Endothelial cell of umbilical vein (primary cell): ENCODE measurements around the gene FUBP3. TPM values are rescaled to one million over a fixed set of nuclear protein-coding genes. Genes with fewer than 3 reads are reported as not detected.

Source experiments
- BruUV-seq: library from RNA; stranded (reverse); fragments of 400-500 nt; replicated peaks from 2 replicates; lab custom pipeline; 2021; lab: Mats Ljungman, UMichigan
- CTCF ChIA-PET: fragments of 300-600, 350-600 bp; sonication (Branson Sonifier 250); formaldehyde crosslinking; loops from one replicate; lab custom pipeline; 2021; ENCODE audit warnings: antibody characterized with exemption, inconsistent platforms; lab: Charles Lee
- POLR2A ChIA-PET: fragments of 300-600, 350-600 bp; sonication (Branson Sonifier 250); formaldehyde crosslinking; loops from one replicate; lab custom pipeline; 2021; ENCODE audit warnings: antibody characterized with exemption, inconsistent platforms; lab: Charles Lee
- DNase-seq: peaks from one replicate; pipeline ENCODE4 v3.0.0-alpha.2; 2011; ENCODE audit warnings: low read depth, low spot score
- FAIRE-seq: peaks from 2 replicates; lab custom pipeline; 2011; peaks lifted over from hg19 to GRCh38; lab: Jason Lieb, UNC
- H2AFZ ChIP-seq: 2 replicates; pipeline ENCODE4 v1.6.0; 2012; ENCODE audit warnings: low read depth, low read length, control low read depth, inconsistent platforms
- H3K27ac ChIP-seq: 2 replicates; pipeline ENCODE4 v1.5.1; 2011; ENCODE audit warnings: low read depth, mild to moderate bottlenecking, control low read depth, low read length, moderate library complexity; ENCODE audit not compliant: insufficient read depth
- H3K27me3 ChIP-seq, 2 experiments: 2 replicates each; pipeline versions ENCODE4 v1.6.0 to v1.6.1; 2011; ENCODE audit warnings: low read length in 2 of 2, mixed read lengths in 1 of 2; ENCODE audit not compliant: control insufficient read depth in 2 of 2, insufficient read depth in 2 of 2
- H3K36me3 ChIP-seq, 2 experiments: 2 replicates in 1 of 2; 3 replicates in 1 of 2; pipeline ENCODE4 v1.5.1; 2011; ENCODE audit warnings: low read length in 2 of 2, mild to moderate bottlenecking in 1 of 2, moderate library complexity in 1 of 2; ENCODE audit not compliant: control insufficient read depth in 2 of 2, insufficient read depth in 2 of 2; ENCODE audit errors: extremely low read depth in 1 of 2
- H3K4me1 ChIP-seq: 3 replicates; pipeline ENCODE4 v1.5.1; 2011; ENCODE audit warnings: mild to moderate bottlenecking, low read length; ENCODE audit not compliant: control insufficient read depth, insufficient read depth; ENCODE audit errors: extremely low read depth
- H3K4me2 ChIP-seq: 2 replicates; pipeline ENCODE4 v1.6.1; 2011; ENCODE audit warnings: low read length, control low read depth, mixed read lengths; ENCODE audit not compliant: insufficient read depth
- H3K4me3 ChIP-seq, 3 experiments: fragments of 200-600 bp in 1 of 3; sonication (generic), shearing (Covaris generic) in 1 of 3; replicated peaks in 1 of 3; 2 replicates each; pipeline ENCODE4 v1.5.1; 2011 to 2016; ENCODE audit warnings: control low read depth in 3 of 3, low read length in 3 of 3, mild to moderate bottlenecking in 2 of 3, inconsistent platforms in 1 of 3, low read depth in 1 of 3, moderate library complexity in 1 of 3; ENCODE audit not compliant: insufficient read depth in 1 of 3
- H3K79me2 ChIP-seq: 2 replicates; pipeline ENCODE4 v1.6.0; 2012; ENCODE audit warnings: low read length, inconsistent platforms; ENCODE audit not compliant: control insufficient read depth, insufficient read depth
- H3K9ac ChIP-seq: replicated peaks from 2 replicates; pipeline ENCODE3; 2011; ENCODE audit warnings: low read length, control low read depth; ENCODE audit not compliant: insufficient read depth; ENCODE audit errors: extremely low read depth
- H3K9me1 ChIP-seq: replicated peaks from 3 replicates; pipeline ENCODE4 v1.6.0; 2011; ENCODE audit warnings: mild to moderate bottlenecking, low read length; ENCODE audit not compliant: control insufficient read depth, insufficient read depth; ENCODE audit errors: extremely low read depth
- H3K9me3 ChIP-seq: replicated peaks from 2 replicates; pipeline ENCODE4 v1.5.1; 2012; ENCODE audit warnings: low read length, inconsistent platforms; ENCODE audit not compliant: control insufficient read depth, insufficient read depth
- H4K20me1 ChIP-seq: replicated peaks from 2 replicates; pipeline ENCODE3; 2011; ENCODE audit warnings: mild to moderate bottlenecking, low read length; ENCODE audit not compliant: control insufficient read depth, insufficient read depth; ENCODE audit errors: extremely low read depth
- EZH2 ChIP-seq: IDR thresholded peaks from 2 replicates; pipeline ENCODE4 v1.6.1; 2012; ENCODE audit warnings: borderline replicate concordance, low read depth, mild to moderate bottlenecking, moderate library complexity, low read length, inconsistent platforms; ENCODE audit not compliant: severe bottlenecking
- FOS ChIP-seq: IDR thresholded peaks from 2 replicates; pipeline ENCODE4 v1.6.1; 2011; ENCODE audit warnings: mild to moderate bottlenecking, low read length, moderate library complexity, borderline replicate concordance; ENCODE audit not compliant: insufficient read depth
- GATA2 ChIP-seq: IDR thresholded peaks from 2 replicates; pipeline ENCODE4 v1.7.0; 2011; ENCODE audit warnings: low read depth, mild to moderate bottlenecking, moderate library complexity, mixed read lengths, low read length; ENCODE audit not compliant: insufficient read length, insufficient read depth
- JUN ChIP-seq: IDR thresholded peaks from 2 replicates; pipeline ENCODE4 v1.6.1; 2011; ENCODE audit warnings: borderline replicate concordance, low read depth; ENCODE audit not compliant: insufficient read length, insufficient read depth
- MYC ChIP-seq: IDR thresholded peaks from one replicate; pipeline ENCODE4 v1.6.1; 2011; ENCODE audit warnings: mild to moderate bottlenecking, low read depth, low read length
- POLR2A ChIP-seq: IDR thresholded peaks from 2 replicates; pipeline ENCODE4 v1.6.1; 2012; ENCODE audit warnings: low read depth, mild to moderate bottlenecking, control low read depth, low read length
- POLR2AphosphoS5 ChIP-seq: IDR thresholded peaks from 2 replicates; pipeline ENCODE4 v1.6.1; 2012; ENCODE audit warnings: low read depth, mild to moderate bottlenecking, control low read depth, low read length, moderate library complexity; ENCODE audit not compliant: insufficient read depth
- dilution Hi-C: fragments of 300-500 bp; cut with MboI; formaldehyde crosslinking; loops from one replicate; pipeline ENCODE4 v1.15.0; 2019; ENCODE audit warnings: low sequenced_read_pairs; ENCODE audit not compliant: extremely low pct_ligation_motif_present
- intact Hi-C: fragments of 100-400 bp; cut with micrococcal nuclease; formaldehyde crosslinking; loops from one replicate; pipeline ENCODE4 v1.10.0; 2022
- polyA plus RNA-seq, 4 experiments: library from polyadenylated mRNA; depleted of rRNA in 3 of 4; stranded (reverse) in 3 of 4; unstranded in 1 of 4; fragments of >200 nt; gene quantifications; 2 replicates each; pipeline versions ENCODE4 v1.2.1 to v1.2.3, GENCODE V29; 2011 to 2012; ENCODE audit warnings: missing spikeins in 1 of 4
- total RNA-seq: library from RNA; stranded (reverse); gene quantifications from 2 replicates; pipeline ENCODE4 v1.2.3, GENCODE V29; 2021
- TF ChIP-seq, protein P1 (sequence below): IDR thresholded peaks from 2 replicates; pipeline ENCODE4 v1.6.1; 2011; ENCODE audit not compliant: insufficient read depth, insufficient read length
- TF ChIP-seq, protein P2 (sequence below), 2 donors: IDR thresholded peaks; 1 replicate in 1 of 2; 2 replicates in 1 of 2; pipeline ENCODE4 v1.5.1; 2011; ENCODE audit warnings: low read length in 2 of 2, mild to moderate bottlenecking in 2 of 2, moderate library complexity in 2 of 2, control low read depth in 1 of 2, inconsistent platforms in 1 of 2, low read depth in 1 of 2; ENCODE audit not compliant: insufficient read depth in 1 of 2; ENCODE audit errors: extremely low read depth in 1 of 2

Gene FUBP3
- total and polyA plus RNA-seq, 2 donors (not counting 3 experiments of a cell fraction or from before 2014, with no cell fraction given) = 19.4 to 50.9 TPM

DNA sequence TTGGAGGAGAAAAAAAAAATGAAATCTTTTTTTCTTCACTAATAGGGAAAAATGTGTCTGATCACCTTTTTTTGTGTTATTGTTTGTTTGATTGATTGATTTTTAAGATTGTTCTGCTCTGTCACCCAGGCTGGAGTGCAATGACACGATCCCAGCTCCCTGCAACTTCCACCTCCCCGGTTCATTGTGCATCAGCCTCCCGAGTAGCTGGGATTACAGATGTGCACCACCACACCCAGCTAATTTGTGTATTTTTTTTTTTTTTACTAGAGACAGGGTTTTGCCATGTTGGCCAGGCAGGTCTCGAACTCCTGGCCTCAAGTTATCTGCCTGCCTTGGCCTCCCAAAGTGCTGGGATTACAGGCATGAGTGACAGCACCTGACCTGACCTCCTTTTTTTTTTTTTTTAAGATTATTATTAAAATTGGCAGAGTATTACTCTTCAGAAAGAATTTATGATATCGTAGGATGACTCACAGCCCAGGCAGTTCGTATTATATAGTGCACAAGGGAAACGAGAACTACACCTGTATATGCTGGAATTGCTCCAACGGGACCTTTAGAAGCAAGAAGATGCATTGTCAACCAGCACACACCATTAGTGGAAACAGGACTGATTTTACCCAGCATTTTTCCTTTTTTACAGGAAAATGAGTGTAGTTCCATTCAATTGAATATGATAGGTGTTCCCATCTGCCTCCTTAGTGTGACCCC, 27.7 kb downstream of the FUBP3 start:
- DNase-seq (no peak), FAIRE-seq (no peak)
- TF ChIP-seq FOS (no peak), MYC (no peak), EZH2 (no peak), JUN (no peak), GATA2 (no peak), POLR2AphosphoS5 (no peak), POLR2A (no peak)
- TF ChIP-seq, protein P1, sequence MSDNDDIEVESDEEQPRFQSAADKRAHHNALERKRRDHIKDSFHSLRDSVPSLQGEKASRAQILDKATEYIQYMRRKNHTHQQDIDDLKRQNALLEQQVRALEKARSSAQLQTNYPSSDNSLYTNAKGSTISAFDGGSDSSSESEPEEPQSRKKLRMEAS = no peak
- TF ChIP-seq, protein P2, sequence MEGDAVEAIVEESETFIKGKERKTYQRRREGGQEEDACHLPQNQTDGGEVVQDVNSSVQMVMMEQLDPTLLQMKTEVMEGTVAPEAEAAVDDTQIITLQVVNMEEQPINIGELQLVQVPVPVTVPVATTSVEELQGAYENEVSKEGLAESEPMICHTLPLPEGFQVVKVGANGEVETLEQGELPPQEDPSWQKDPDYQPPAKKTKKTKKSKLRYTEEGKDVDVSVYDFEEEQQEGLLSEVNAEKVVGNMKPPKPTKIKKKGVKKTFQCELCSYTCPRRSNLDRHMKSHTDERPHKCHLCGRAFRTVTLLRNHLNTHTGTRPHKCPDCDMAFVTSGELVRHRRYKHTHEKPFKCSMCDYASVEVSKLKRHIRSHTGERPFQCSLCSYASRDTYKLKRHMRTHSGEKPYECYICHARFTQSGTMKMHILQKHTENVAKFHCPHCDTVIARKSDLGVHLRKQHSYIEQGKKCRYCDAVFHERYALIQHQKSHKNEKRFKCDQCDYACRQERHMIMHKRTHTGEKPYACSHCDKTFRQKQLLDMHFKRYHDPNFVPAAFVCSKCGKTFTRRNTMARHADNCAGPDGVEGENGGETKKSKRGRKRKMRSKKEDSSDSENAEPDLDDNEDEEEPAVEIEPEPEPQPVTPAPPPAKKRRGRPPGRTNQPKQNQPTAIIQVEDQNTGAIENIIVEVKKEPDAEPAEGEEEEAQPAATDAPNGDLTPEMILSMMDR (IDR thresholded peaks at IDR 0.05; ENCODE audit: extremely low read depth in 1 of 2, insufficient read depth in 1 of 2, low read depth in 1 of 2, low read length in 2 of 2) = no peak
- Histone ChIP-seq H3K9me1 (no peaks in the 10 kb centered on the region), H3K9me3 (no peaks in the 10 kb centered on the region), H3K4me1 (no peaks in the 10 kb centered on the region), H3K4me3 (no peak overlapping the region), H4K20me1 (no peaks in the 10 kb centered on the region), H3K79me2 (no peaks in the 10 kb centered on the region), H2AFZ (no peak overlapping the region), H3K4me2 (no peak overlapping the region), H3K27ac (no peak overlapping the region), H3K9ac (no peak overlapping the region), H3K27me3 (no peaks in the 10 kb centered on the region), H3K36me3 (peaks cover 0 to 2% of the 10 kb centered on the region in 2 experiments)
- CTCF ChIA-PET = no interaction called here
- dilution Hi-C loops = no loop called here
- BruUV-seq = no TSS peak
- intact Hi-C loops = no loop called here
- POLR2A ChIA-PET = no interaction called here
